K562 (cell line): ENCODE measurements around the gene IQCM. TPM values are rescaled to one million over a fixed set of nuclear protein-coding genes. Genes with fewer than 3 reads are reported as not detected.

ENCODE experiments used
- ATAC-seq: fragments of 200-7000 bp; cut with Tn5 transposase; 3 replicates; pipeline ENCODE4 v1.9.1; 2020; ENCODE audit warnings: moderate library complexity
- BruUV-seq: library from RNA; stranded (reverse); fragments of 400-500 nt; replicated peaks from 2 replicates; lab custom pipeline; 2021; lab: Mats Ljungman, UMichigan
- CTCF ChIA-PET: fragments of 300-600 bp; formaldehyde crosslinking; extraction: SDS; loops from one replicate; lab custom pipeline; 2021; ENCODE audit warnings: low intra/inter-chr PET ratio; lab: Yijun Ruan, JAX
- POLR2A ChIA-PET: fragments of 300-600, 350-650 bp; sonication (Branson Sonifier 250); formaldehyde crosslinking; extraction: SDS; loops from one replicate; lab custom pipeline; 2021; ENCODE audit warnings: antibody characterized with exemption, inconsistent platforms; lab: Yijun Ruan, JAX
- DNase-seq, 4 experiments: peaks; one replicate each; pipeline versions ENCODE4 v3.0.0 to v3.0.0-alpha.2; 2011 to 2018; ENCODE audit warnings: low spot score in 3 of 4, mixed read lengths in 3 of 4; ENCODE audit errors: extremely low read depth in 1 of 4
- FAIRE-seq: peaks from 2 replicates; lab custom pipeline; 2011; peaks lifted over from hg19 to GRCh38; lab: Jason Lieb, UNC
- H2AFZ ChIP-seq: 2 replicates; pipeline ENCODE4 v1.6.0; 2011; ENCODE audit warnings: low read depth, low read length, control low read depth, inconsistent platforms
- H3K27ac ChIP-seq: fragments of 200-600 bp; 3 replicates; pipeline ENCODE4 v1.8.0; 2011; ENCODE audit warnings: low read depth, mild to moderate bottlenecking, control low read depth, inconsistent platforms, low read length, moderate library complexity, mixed read lengths; ENCODE audit errors: extremely low read depth
- H3K27me3 ChIP-seq, 2 experiments: fragments of 300-600 bp in 1 of 2; 2 replicates in 1 of 2; 3 replicates in 1 of 2; pipeline versions ENCODE4 v1.6.0 to v1.8.0; 2011; ENCODE audit warnings: inconsistent platforms in 2 of 2, low read length in 2 of 2, mild to moderate bottlenecking in 1 of 2, mixed read lengths in 1 of 2, moderate library complexity in 1 of 2; ENCODE audit not compliant: control insufficient read depth in 2 of 2, insufficient read depth in 2 of 2
- H3K36me3 ChIP-seq: fragments of 300-600 bp; 3 replicates; pipeline ENCODE4 v1.8.0; 2011; ENCODE audit warnings: mild to moderate bottlenecking, low read length, inconsistent platforms; ENCODE audit not compliant: control insufficient read depth, insufficient read depth
- H3K4me1 ChIP-seq, 2 experiments: fragments of 200-600 bp in 1 of 2; replicated peaks in 1 of 2; 2 replicates in 1 of 2; 3 replicates in 1 of 2; pipeline versions ENCODE4 v1.5.1 to v1.8.0; 2011; ENCODE audit warnings: inconsistent platforms in 2 of 2, low read length in 2 of 2, mild to moderate bottlenecking in 1 of 2, mixed read lengths in 1 of 2, moderate library complexity in 1 of 2; ENCODE audit not compliant: control insufficient read depth in 2 of 2, insufficient read depth in 2 of 2
- H3K4me2 ChIP-seq: 2 replicates; pipeline ENCODE4 v1.6.1; 2011; ENCODE audit warnings: low read length, control low read depth, inconsistent platforms, mixed read lengths; ENCODE audit not compliant: insufficient read depth
- H3K4me3 ChIP-seq: fragments of 200-600 bp; sonication (generic), shearing (Covaris generic); 2 replicates; pipeline ENCODE4 v1.5.1; 2016; ENCODE audit warnings: control low read depth, inconsistent platforms
- H3K79me2 ChIP-seq: fragments of 200-600 bp; 3 replicates; pipeline ENCODE4 v1.8.0; 2011; ENCODE audit warnings: low read length, inconsistent platforms; ENCODE audit not compliant: control insufficient read depth, insufficient read depth
- H3K9ac ChIP-seq, 2 experiments: 2 replicates each; pipeline versions ENCODE4 v1.6.0 to v1.6.1; 2011; ENCODE audit warnings: low read depth in 2 of 2, low read length in 2 of 2, control low read depth in 1 of 2, inconsistent platforms in 1 of 2, mild to moderate bottlenecking in 1 of 2, mixed read lengths in 1 of 2; ENCODE audit not compliant: insufficient read depth in 1 of 2
- H3K9me1 ChIP-seq: one replicate; pipeline ENCODE4 v1.6.0; 2011; ENCODE audit warnings: inconsistent platforms, mild to moderate bottlenecking, low read length, moderate library complexity; ENCODE audit not compliant: control insufficient read depth, insufficient read depth
- H3K9me3 ChIP-seq: replicated peaks from 2 replicates; pipeline ENCODE4 v1.5.1; 2011; ENCODE audit warnings: low read depth, low read length, inconsistent platforms; ENCODE audit not compliant: control insufficient read depth, insufficient read depth
- H4K20me1 ChIP-seq: replicated peaks from 2 replicates; pipeline ENCODE4 v1.6.1; 2011; ENCODE audit warnings: low read length, inconsistent platforms, mixed read lengths; ENCODE audit not compliant: control insufficient read depth, insufficient read depth
- CBX3 ChIP-seq, 2 experiments: IDR thresholded peaks; 1 replicate in 1 of 2; 2 replicates in 1 of 2; pipeline ENCODE4 v1.6.1; 2012; ENCODE audit warnings: inconsistent platforms in 2 of 2, low read length in 2 of 2, borderline replicate concordance in 1 of 2, control low read depth in 1 of 2
- CCNT2 ChIP-seq: IDR thresholded peaks from 2 replicates; pipeline ENCODE4 v1.6.1; 2011; ENCODE audit warnings: borderline replicate concordance, low read depth, mild to moderate bottlenecking, moderate library complexity, mixed read lengths, low read length; ENCODE audit not compliant: insufficient read length; ENCODE audit errors: extremely low read depth
- CREB1 ChIP-seq, 2 experiments: sonication (generic) in 1 of 2; formaldehyde crosslinking in 1 of 2; IDR thresholded peaks; 2 replicates each; pipeline versions ENCODE4 v1.6.1 to v1.8.0; 2012 to 2022; ENCODE audit warnings: inconsistent platforms in 1 of 2, mild to moderate bottlenecking in 1 of 2, missing genetic modification reagents in 1 of 2, moderate library complexity in 1 of 2
- CTBP1 ChIP-seq: fragments of 450-650 bp; IDR thresholded peaks from 2 replicates; pipeline ENCODE4 v1.6.1; 2016; ENCODE audit warnings: borderline replicate concordance
- EP300 ChIP-seq: IDR thresholded peaks from 2 replicates; pipeline ENCODE4 v1.6.1; 2012; ENCODE audit warnings: low read length, improper control_type of control experiment
- HEY1 ChIP-seq: fragments of 250-450 bp; sonication (Bioruptor Pico); IDR thresholded peaks from 2 replicates; pipeline ENCODE4 v1.5.0; 2020; ENCODE audit warnings: mild to moderate bottlenecking, moderate library complexity, borderline replicate concordance
- HNRNPK ChIP-seq: fragments of 200-400 bp; formaldehyde crosslinking; IDR thresholded peaks from one replicate; pipeline ENCODE4 v1.6.1; 2018; ENCODE audit warnings: mild to moderate bottlenecking, low read depth, low read length; ENCODE audit not compliant: poor library complexity, severe bottlenecking
- HSF4 ChIP-seq: fragments of 250-450 bp; sonication (Bioruptor Pico); IDR thresholded peaks from 2 replicates; pipeline ENCODE4 v2.1.2; 2022; ENCODE audit warnings: mild to moderate bottlenecking, moderate library complexity, borderline replicate concordance
- MAZ ChIP-seq, 2 experiments: fragments of 450-650 bp in 1 of 2; sonication (generic) in 1 of 2; formaldehyde crosslinking; IDR thresholded peaks in 1 of 2; conservative IDR thresholded peaks in 1 of 2; 2 replicates each; pipeline versions ENCODE4 v1.4.0 to v1.5.0; 2020; ENCODE audit warnings: mild to moderate bottlenecking in 1 of 2, missing genetic modification reagents in 1 of 2
- OTX1 ChIP-seq: fragments of 450-650 bp; formaldehyde crosslinking; IDR thresholded peaks from 2 replicates; pipeline ENCODE4 v1.4.0; 2022; ENCODE audit warnings: mild to moderate bottlenecking
- POLR2G ChIP-seq: fragments of 200-400 bp; formaldehyde crosslinking; IDR thresholded peaks from 2 replicates; pipeline ENCODE4 v1.6.1; 2017; ENCODE audit warnings: low read depth, mild to moderate bottlenecking, antibody characterized with exemption, low read length, moderate library complexity
- ZKSCAN3 ChIP-seq: fragments of 250-450 bp; sonication (Bioruptor Pico); IDR thresholded peaks from 2 replicates; pipeline ENCODE4 v1.4.0; 2020
- ZNF239 ChIP-seq: fragments of 250-450 bp; sonication (Bioruptor Pico); IDR thresholded peaks from 2 replicates; pipeline ENCODE4 v1.4.0; 2020; ENCODE audit warnings: mild to moderate bottlenecking
- ZNF324 ChIP-seq: fragments of 250-450 bp; sonication (Bioruptor Pico); IDR thresholded peaks from 2 replicates; pipeline ENCODE4 v1.4.0; 2020; ENCODE audit warnings: mild to moderate bottlenecking
- ZNF408 ChIP-seq: fragments of 250-450 bp; sonication (Bioruptor Pico); IDR thresholded peaks from 2 replicates; pipeline ENCODE4 v1.4.0; 2020; ENCODE audit warnings: low read depth, mild to moderate bottlenecking, moderate library complexity
- ZNF717 ChIP-seq: fragments of 250-450 bp; sonication (Bioruptor Pico); IDR thresholded peaks from 2 replicates; pipeline ENCODE4 v1.5.0; 2021
- WGBS: fragments of 100-300 bp; shearing (Covaris generic); methylation state at CpG from one replicate; pipeline ENCODE4 v1.1.6; 2016; ENCODE audit warnings: low coverage, mixed read lengths; ENCODE audit not compliant: insufficient coverage; ENCODE audit errors: missing lambda C conversion rate; 5-methylcytosine and 5-hydroxymethylcytosine counted together
- in situ Hi-C: fragments of 300-500 bp; cut with MboI; formaldehyde crosslinking; loops from 4 replicates; pipeline ENCODE4 v1.15.0; 2018; ENCODE audit warnings: inconsistent platforms, mixed read lengths
- intact Hi-C: fragments of 100-400 bp; cut with micrococcal nuclease; formaldehyde crosslinking; loops from 2 replicates; pipeline ENCODE4 v1.14.2; 2022
- polyA plus RNA-seq, 8 experiments: library from polyadenylated mRNA; depleted of rRNA in 4 of 8; stranded (reverse) in 5 of 8; unstranded in 3 of 8; fragments of >200 nt; fragmentation: Nextera tagmentation in 2 of 8; fragmentation: Illumina TruSeq in 1 of 8; extraction: Ambion mirVana in 2 of 8; extraction: Trizol in 1 of 8; gene quantifications; 2 replicates each; pipeline versions ENCODE4 v1.2.1 to v1.2.3, GENCODE V29; 2011 to 2014; ENCODE audit warnings: inconsistent platforms in 1 of 8, missing spikeins in 1 of 8
- total RNA-seq, 7 experiments: library from RNA; depleted of rRNA in 6 of 7; stranded (reverse); fragments of >200 nt in 6 of 7; fragmentation: Illumina TruSeq in 2 of 7; extraction: Trizol in 2 of 7; gene quantifications; 2 replicates each; pipeline versions ENCODE4 v1.2.1 to v1.2.3, GENCODE V29; 2011 to 2021; ENCODE audit warnings: low replicate concordance in 1 of 7
- TF ChIP-seq, protein P1 (sequence below), 2 experiments: fragments of 450-650 bp; conservative IDR thresholded peaks; 2 replicates each; pipeline ENCODE4 v1.6.1; 2017; ENCODE audit warnings: mild to moderate bottlenecking in 2 of 2, moderate library complexity in 2 of 2

Gene IQCM
- total and polyA plus RNA-seq, 9 of the 15 experiments (the other 6 are each of a cell fraction or from before 2014, with no cell fraction given): not detected

DNA sequence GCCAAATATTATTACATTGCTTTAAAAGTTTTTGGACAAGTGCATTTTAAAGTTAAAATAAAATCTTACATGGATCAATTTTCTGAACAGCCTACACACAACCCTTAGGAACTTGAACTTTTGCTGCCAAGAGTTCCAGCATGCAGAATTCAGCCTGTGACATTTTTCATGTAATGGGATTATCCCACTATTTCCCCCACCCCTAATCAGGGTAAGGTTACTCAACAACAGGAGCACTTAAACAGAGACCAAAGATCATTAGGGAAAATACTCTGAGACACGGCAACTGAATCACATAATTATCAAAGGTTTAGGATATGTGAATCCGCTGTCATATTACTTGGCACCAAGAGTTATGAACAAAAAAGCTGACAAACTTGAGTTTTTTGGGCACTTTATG lies 47.2 kb downstream of the IQCM start:
- H3K79me2 ChIP-seq: no peaks in the 10 kb centered on the region
- FAIRE-seq (no peak), DNase-seq (no peak), ATAC-seq (no peak)
- no peak overlapping the region for H3K4me2 ChIP-seq
- WGBS: 5% methylated on average over 2 of the region's 2 CpGs
- no peaks in the 10 kb centered on the region for H3K9me3 ChIP-seq
- H4K20me1 ChIP-seq: no peaks in the 10 kb centered on the region
- H3K4me1 ChIP-seq: no peaks in the 10 kb centered on the region
- TF ChIP-seq EP300: no peak
- no peak for TF ChIP-seq POLR2G
- no peak for TF ChIP-seq HEY1 (CRISPR knock-in tag)
- no peak for TF ChIP-seq ZNF324
- in situ Hi-C loops (no loop called here), intact Hi-C loops (no loop called here)
- H3K27ac ChIP-seq: no peak overlapping the region
- H3K9me1 ChIP-seq: no peaks in the 10 kb centered on the region
- H3K4me3 ChIP-seq: no peak overlapping the region
- H3K27me3 ChIP-seq: no peaks in the 10 kb centered on the region
- ChIA-PET POLR2A (no interaction called here), CTCF (no interaction called here)
- no TSS peak for BruUV-seq
- H3K9ac ChIP-seq: no peak overlapping the region
- H3K36me3 ChIP-seq: no peaks in the 10 kb centered on the region
- H2AFZ ChIP-seq: no peak overlapping the region

GRCh38 chr4:149766135-149766534 lies 49.5 kb downstream of the IQCM start:
- Histone ChIP-seq H3K4me2 (no peak overlapping the region), H3K9me3 (no peaks in the 10 kb centered on the region), H3K9ac (no peak overlapping the region), H3K4me3 (no peak overlapping the region), H3K36me3 (no peaks in the 10 kb centered on the region), H3K27me3 (no peaks in the 10 kb centered on the region), H2AFZ (no peak overlapping the region), H3K4me1 (no peaks in the 10 kb centered on the region), H4K20me1 (no peaks in the 10 kb centered on the region), H3K9me1 (no peaks in the 10 kb centered on the region), H3K27ac (no peak overlapping the region), H3K79me2 (no peaks in the 10 kb centered on the region)
- no peak for ATAC-seq
- in situ Hi-C loops (no loop called here), intact Hi-C loops (no loop called here)
- ChIA-PET POLR2A (no interaction called here), CTCF (no interaction called here)
- BruUV-seq: no TSS peak
- FAIRE-seq: no peak
- DNase-seq: no peak
- 0% methylated on average over 1 of the region's 1 CpG for WGBS
- TF ChIP-seq ZNF239 (CRISPR knock-in tag): no peak
- TF ChIP-seq ZNF408 (CRISPR knock-in tag): no peak
- no peak for TF ChIP-seq ZNF717
- TF ChIP-seq CREB1 (IDR thresholded peaks at IDR 0.05): no peak
- no peak for TF ChIP-seq CREB1 (CRISPR knock-in tag; IDR thresholded peaks at IDR 0.05)
- TF ChIP-seq, protein P1, sequence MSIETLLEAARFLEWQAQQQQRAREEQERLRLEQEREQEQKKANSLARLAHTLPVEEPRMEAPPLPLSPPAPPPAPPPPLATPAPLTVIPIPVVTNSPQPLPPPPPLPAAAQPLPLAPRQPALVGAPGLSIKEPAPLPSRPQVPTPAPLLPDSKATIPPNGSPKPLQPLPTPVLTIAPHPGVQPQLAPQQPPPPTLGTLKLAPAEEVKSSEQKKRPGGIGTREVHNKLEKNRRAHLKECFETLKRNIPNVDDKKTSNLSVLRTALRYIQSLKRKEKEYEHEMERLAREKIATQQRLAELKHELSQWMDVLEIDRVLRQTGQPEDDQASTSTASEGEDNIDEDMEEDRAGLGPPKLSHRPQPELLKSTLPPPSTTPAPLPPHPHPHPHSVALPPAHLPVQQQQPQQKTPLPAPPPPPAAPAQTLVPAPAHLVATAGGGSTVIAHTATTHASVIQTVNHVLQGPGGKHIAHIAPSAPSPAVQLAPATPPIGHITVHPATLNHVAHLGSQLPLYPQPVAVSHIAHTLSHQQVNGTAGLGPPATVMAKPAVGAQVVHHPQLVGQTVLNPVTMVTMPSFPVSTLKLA (conservative IDR thresholded peaks at IDR 0.05): no peak
- TF ChIP-seq MAZ (CRISPR knock-in tag; conservative IDR thresholded peaks at IDR 0.05 in 1 of 2, IDR thresholded peaks at IDR 0.05 in 1 of 2): no peak
- TF ChIP-seq CBX3 (IDR thresholded peaks at IDR 0.05; ENCODE audit: borderline replicate concordance in 1 of 2, low read length in 2 of 2): no peak
- no peak for TF ChIP-seq CTBP1
- TF ChIP-seq ZKSCAN3: no peak
- TF ChIP-seq CCNT2: no peak
- no peak for TF ChIP-seq HSF4 (CRISPR knock-in tag)
- TF ChIP-seq HNRNPK: no peak
- TF ChIP-seq OTX1 (CRISPR knock-in tag): no peak
